ENCODE results near the gene SUMO3. TPM values are rescaled to one million over a fixed set of nuclear protein-coding genes. Genes with fewer than 3 reads are reported as not detected.

SUMO3 gene
- total and polyA plus RNA-seq, 2 of the 13 experiments (the other 11 are each of a cell fraction or from before 2014, with no cell fraction given), result 51.4 to 92.4 TPM

GRCh38 chr21:44854391-44854663 lies 36.5 kb upstream of the SUMO3 start:
- H3K4me3 ChIP-seq (replicated peaks in 1 of 3; ENCODE audit: insufficient read depth in 1 of 3, low read depth in 2 of 3, low read length in 3 of 3), result no peak overlapping the region
- no peak overlapping the region for H2AFZ ChIP-seq (ENCODE audit: low read length)
- no peak overlapping the region for H3K9ac ChIP-seq (ENCODE audit: insufficient read depth, low read depth, low read length)
- peaks cover 35% of the 10 kb centered on the region for H3K4me1 ChIP-seq (ENCODE audit: insufficient read depth, low read length)
- no peak overlapping the region for H3K4me2 ChIP-seq (ENCODE audit: low read depth, low read length)
- intact Hi-C loops (cut with micrococcal nuclease; ENCODE audit: unreplicated experiment), result no loop called here
- no peak overlapping the region for H3K27ac ChIP-seq (ENCODE audit: extremely low read length, insufficient read depth, low read length)
- ChIA-PET POLR2A (no interaction called here), CTCF (ENCODE audit: low intra/inter-chr PET ratio, low total read pairs) (no interaction called here)
- no TSS peak for BruUV-seq (replicated peaks)
- peaks cover 63% of the 10 kb centered on the region for H3K79me2 ChIP-seq (ENCODE audit: insufficient read depth, low read length)
- peaks cover 57 to 96% of the 10 kb centered on the region in 2 experiments for H3K36me3 ChIP-seq (replicated peaks in 1 of 2; ENCODE audit: control insufficient read depth in 1 of 2, insufficient read depth in 2 of 2, low read length in 2 of 2)
- DNase-seq (ENCODE audit: low spot score), result no peak
- TF ChIP-seq U2AF1 (optimal IDR thresholded peaks at IDR 0.05; ENCODE audit: low read depth, low read length) (no peak), AGO1 (IDR thresholded peaks at IDR 0.05; ENCODE audit: low read depth, low read length, poor library complexity, severe bottlenecking) (peak; percentile 72)
- no peak for ATAC-seq
- no peaks in the 10 kb centered on the region for H3K9me3 ChIP-seq (ENCODE audit: low read length)
- H4K20me1 ChIP-seq (ENCODE audit: insufficient read depth, low read length), result peaks cover 97% of the 10 kb centered on the region
- H3K27me3 ChIP-seq (ENCODE audit: control insufficient read depth in 1 of 2, insufficient read depth in 2 of 2, low read length in 2 of 2), result no peaks in the 10 kb centered on the region
- in situ Hi-C loops (cut with HindIII; ENCODE audit: extremely low pct_ligation_motif_present, low pct_unique_long_range_greater_than_20kb), result no loop called here
- WGBS (ENCODE audit: low lambda C conversion rate), result 97% methylated on average over 7 of the region's 14 CpGs
- no peak for FAIRE-seq

- no peak for ATAC-seq
- Histone ChIP-seq H3K4me2 (ENCODE audit: low read depth, low read length) (no peak overlapping the region), H3K9me3 (ENCODE audit: low read length) (no peaks in the 10 kb centered on the region), H3K4me3 (replicated peaks in 1 of 3; ENCODE audit: insufficient read depth in 1 of 3, low read depth in 2 of 3, low read length in 3 of 3) (no peak overlapping the region), H3K9ac (ENCODE audit: insufficient read depth, low read depth, low read length) (no peak overlapping the region), H3K27ac (ENCODE audit: extremely low read length, insufficient read depth, low read length) (no peak overlapping the region), H3K36me3 (replicated peaks in 1 of 2; ENCODE audit: control insufficient read depth in 1 of 2, insufficient read depth in 2 of 2, low read length in 2 of 2) (peaks cover 55 to 96% of the 10 kb centered on the region in 2 experiments), H3K4me1 (ENCODE audit: insufficient read depth, low read length) (peaks cover 35% of the 10 kb centered on the region), H4K20me1 (ENCODE audit: insufficient read depth, low read length) (peaks cover 92% of the 10 kb centered on the region), H2AFZ (ENCODE audit: low read length) (no peak overlapping the region), H3K27me3 (ENCODE audit: control insufficient read depth in 1 of 2, insufficient read depth in 2 of 2, low read length in 2 of 2) (no peaks in the 10 kb centered on the region), H3K79me2 (ENCODE audit: insufficient read depth, low read length) (peaks cover 57% of the 10 kb centered on the region)
- POLR2A ChIA-PET, result no interaction called here
- 97% methylated on average over 21 of the region's 34 CpGs for WGBS (ENCODE audit: low lambda C conversion rate)
- CTCF ChIA-PET (ENCODE audit: low intra/inter-chr PET ratio, low total read pairs), result no interaction called here
- in situ Hi-C loops (cut with HindIII; ENCODE audit: extremely low pct_ligation_motif_present, low pct_unique_long_range_greater_than_20kb) (no loop called here), intact Hi-C loops (cut with micrococcal nuclease; ENCODE audit: unreplicated experiment) (no loop called here)
- BruUV-seq (replicated peaks), result no TSS peak
- TF ChIP-seq POLR2A (IDR thresholded peaks at IDR 0.05; ENCODE audit: insufficient read depth in 1 of 2, low read depth in 2 of 2, low read length in 2 of 2) (peak in 1 of 2 experiments; percentile 36; a peak in 1 of 4 replicates), ZNF687 (CRISPR knock-in tag; IDR thresholded peaks at IDR 0.05) (peak; percentile 24; the same call in 1 of the 2 replicates), MLX (CRISPR knock-in tag; IDR thresholded peaks at IDR 0.05) (no peak), RBFOX2 (IDR thresholded peaks at IDR 0.05; ENCODE audit: low read depth, low read length) (peak; percentile 37; the same call in 1 of the 2 replicates), ZNF891 (CRISPR knock-in tag; IDR thresholded peaks at IDR 0.05) (no peak), AGO2 (optimal IDR thresholded peaks at IDR 0.05; ENCODE audit: low read depth, low read length) (peak; percentile 85), ZSCAN31 (CRISPR knock-in tag; IDR thresholded peaks at IDR 0.05; ENCODE audit: low read depth) (no peak), AGO1 (IDR thresholded peaks at IDR 0.05; ENCODE audit: low read depth, low read length, poor library complexity, severe bottlenecking) (peak; percentile 3), RBM22 (optimal IDR thresholded peaks at IDR 0.05; ENCODE audit: low read length) (peak; percentile 17)
- DNase-seq (ENCODE audit: low spot score), result no peak
- FAIRE-seq, result no peak
Measured at GRCh38 chr21:44853601-44854390, 35.9 kb upstream of the SUMO3 start.
